ENCODE results near the gene AKT1S1. TPM values are rescaled to one million over a fixed set of nuclear protein-coding genes. Genes with fewer than 3 reads are reported as not detected.

The AKT1S1 gene
- total and polyA plus RNA-seq, 2 of the 13 experiments (the other 11 are each of a cell fraction or from before 2014, with no cell fraction given) = 13.5 to 27.8 TPM

- no peak for TF ChIP-seq NR3C1 (CRISPR knock-in tag; IDR thresholded peaks at IDR 0.05)
- no peak for TF ChIP-seq AGO1 (IDR thresholded peaks at IDR 0.05; ENCODE audit: low read depth, low read length, poor library complexity, severe bottlenecking)
- TF ChIP-seq ZMYM3 (CRISPR knock-in tag; IDR thresholded peaks at IDR 0.05) = no peak
- TF ChIP-seq TBX2 (CRISPR knock-in tag; IDR thresholded peaks at IDR 0.05; ENCODE audit: borderline replicate concordance) = peak; percentile 84
- 0 out of 2 replicates have a peak, but pooled peaks have one; percentile 5 for TF ChIP-seq ZNF670 (CRISPR knock-in tag; IDR thresholded peaks at IDR 0.05; ENCODE audit: borderline replicate concordance)
- no peak for TF ChIP-seq NCOA1 (CRISPR knock-in tag; IDR thresholded peaks at IDR 0.05)
- no peak for TF ChIP-seq PAWR (CRISPR knock-in tag; IDR thresholded peaks at IDR 0.05; ENCODE audit: borderline replicate concordance)
- TF ChIP-seq ZBTB10 (CRISPR knock-in tag; IDR thresholded peaks at IDR 0.05; ENCODE audit: borderline replicate concordance) = no peak; the same call in 1 of the 2 replicates
- TF ChIP-seq ZNF17 (CRISPR knock-in tag; IDR thresholded peaks at IDR 0.05) = peak; percentile 77; the same call in 1 of the 2 replicates
- TF ChIP-seq CENPT (CRISPR knock-in tag; IDR thresholded peaks at IDR 0.05; ENCODE audit: low read depth) = no peak
- no peak for TF ChIP-seq MAFF (IDR thresholded peaks at IDR 0.05; ENCODE audit: low read depth, low read length)
- TF ChIP-seq ZBTB38 (CRISPR knock-in tag; IDR thresholded peaks at IDR 0.05) = no peak
- TF ChIP-seq ZNF737 (CRISPR knock-in tag; IDR thresholded peaks at IDR 0.05; ENCODE audit: borderline replicate concordance) = no peak
- no peak for TF ChIP-seq SRSF9 (IDR thresholded peaks at IDR 0.05; ENCODE audit: borderline replicate concordance, insufficient read depth, low read depth, low read length, poor library complexity, severe bottlenecking)
- TF ChIP-seq ZMYM4 (CRISPR knock-in tag; IDR thresholded peaks at IDR 0.05) = peak; percentile 47; the same call in 1 of the 2 replicates
- TF ChIP-seq ZBTB46 (CRISPR knock-in tag; IDR thresholded peaks at IDR 0.05; ENCODE audit: borderline replicate concordance) = peak; percentile 81; the same call in 1 of the 2 replicates
- peak; percentile 86 for TF ChIP-seq ERF (CRISPR knock-in tag; IDR thresholded peaks at IDR 0.05)
- no peak for TF ChIP-seq ZNF264 (CRISPR knock-in tag; IDR thresholded peaks at IDR 0.05)
- no peak for TF ChIP-seq ZSCAN21 (CRISPR knock-in tag; IDR thresholded peaks at IDR 0.05; ENCODE audit: borderline replicate concordance)
- no peak for TF ChIP-seq ZNF34 (CRISPR knock-in tag; IDR thresholded peaks at IDR 0.05; ENCODE audit: borderline replicate concordance)
- no peak for TF ChIP-seq STAG1 (CRISPR knock-in tag; IDR thresholded peaks at IDR 0.05)
- TF ChIP-seq SRY (CRISPR knock-in tag; IDR thresholded peaks at IDR 0.05) = peak; percentile 86; the same call in 1 of the 2 replicates
- 0 out of 2 replicates have a peak, but pooled peaks have one; percentile 9 for TF ChIP-seq TOPORS (CRISPR knock-in tag; IDR thresholded peaks at IDR 0.05)
- no peak; the same call in 1 of the 2 replicates for TF ChIP-seq ZNF589 (CRISPR knock-in tag; conservative IDR thresholded peaks at IDR 0.05)
- no peak; the same call in 1 of the 2 replicates for TF ChIP-seq MEIS1 (CRISPR knock-in tag; IDR thresholded peaks at IDR 0.05; ENCODE audit: borderline replicate concordance)
- no peak for TF ChIP-seq NFRKB (IDR thresholded peaks at IDR 0.05)
- TF ChIP-seq RFXANK (CRISPR knock-in tag; IDR thresholded peaks at IDR 0.05) = no peak; the same call in 1 of the 2 replicates
Measured at GRCh38 chr19:49866933-49867782, 10.0 kb downstream of the AKT1S1 start, which contains the start of gene PNKP (continued).
